Activated naive CD4-positive, alpha-beta T cell treated with anti-CD3 and anti-CD28 coated beads, Interleukin-2, amount 10 ng/mL, durations not matched to agents 7 days and 5 days (primary cell): Measurements from ENCODE around the gene SHISA5.
"Not testable (repeated sequence)": the region's sequence is repeated elsewhere in the genome, so short reads cannot be mapped to it uniquely, and the experiment has no call there.

Experiments
- CTCF ChIA-PET: fragments of 350-600 bp; sonication (Branson Sonifier 250); formaldehyde crosslinking; loops from one replicate; lab custom pipeline; 2021; ENCODE audit warnings: antibody characterized with exemption; lab: Charles Lee
- DNase-seq: peaks from one replicate; pipeline ENCODE4 v3.0.0-alpha.2; 2020
- H3K27ac Mint-ChIP-seq: one replicate; pipeline ENCODE4 v1.8.0; 2021; ENCODE audit warnings: mild to moderate bottlenecking, moderate library complexity, mixed read lengths
- H3K27me3 Mint-ChIP-seq: one replicate; pipeline ENCODE4 v1.8.0; 2021; ENCODE audit warnings: mild to moderate bottlenecking, mixed read lengths
- H3K36me3 Mint-ChIP-seq: one replicate; pipeline ENCODE4 v1.8.0; 2021; ENCODE audit warnings: mixed read lengths
- H3K4me1 Mint-ChIP-seq: one replicate; pipeline ENCODE4 v1.8.0; 2021; ENCODE audit warnings: mixed read lengths
- H3K4me3 Mint-ChIP-seq: one replicate; pipeline ENCODE4 v1.8.0; 2021; ENCODE audit warnings: mild to moderate bottlenecking, moderate library complexity, mixed read lengths
- H3K9me3 Mint-ChIP-seq: one replicate; pipeline ENCODE4 v1.8.0; 2021; ENCODE audit warnings: mixed read lengths

SHISA5 gene

GRCh38 chr3:48504051-48504946, at the start of gene SHISA5:
TSS of gene SHISA5 (minus strand) at chr3:48504174. CDS start at chr3:48504094, 80 bp downstream.
- Mint-ChIP-seq H3K36me3 (peaks cover 18% of the 10 kb centered on the region), H3K4me1 (peaks cover 72% of the 10 kb centered on the region), H3K4me3 (peak within 1 kb of the TSS; percentile 79), H3K27ac (peak within 1 kb of the TSS; percentile 60), H3K27me3 (peaks cover 13% of the 10 kb centered on the region), H3K9me3 (no peaks in the 10 kb centered on the region)
- CTCF ChIA-PET: interaction anchor here (0.8 to 9.0 kb wide), 3 partner anchors 31 to 103 kb away, joined by 3 to 74 read pairs (median 5); no protein-coding TSS in a partner anchor
- peak; percentile 78 for DNase-seq

- no peak overlapping the region for H3K27ac Mint-ChIP-seq
- peaks cover 32% of the 10 kb centered on the region for H3K36me3 Mint-ChIP-seq
- H3K27me3 Mint-ChIP-seq: no peaks in the 10 kb centered on the region
- no peak for DNase-seq
- peaks cover 55% of the 10 kb centered on the region for H3K4me1 Mint-ChIP-seq
- H3K9me3 Mint-ChIP-seq: no peaks in the 10 kb centered on the region
- no peak overlapping the region for H3K4me3 Mint-ChIP-seq
- CTCF ChIA-PET: interaction anchor here (0.6 to 7.5 kb wide), 6 partner anchors 11 to 153 kb away, joined by 3 to 91 read pairs (median 4); partner anchors contain the start of genes ATRIP, CCDC51 and TMA7
Observed at GRCh38 chr3:48553361-48553760, 49.4 kb upstream of the SHISA5 start.

GRCh38 chr3:48552111-48552951, 48.4 kb upstream of the SHISA5 start:
- H3K36me3 Mint-ChIP-seq: peaks cover 38% of the 10 kb centered on the region
- no peaks in the 10 kb centered on the region for H3K27me3 Mint-ChIP-seq
- H3K9me3 Mint-ChIP-seq: no peaks in the 10 kb centered on the region
- CTCF ChIA-PET: interaction anchor here (1.2 to 7.5 kb wide), 4 partner anchors 10 to 152 kb away, joined by 3 to 91 read pairs (median 3); partner anchors contain the start of genes CCDC51 and TMA7
- no peak for DNase-seq
- peaks cover 50% of the 10 kb centered on the region for H3K4me1 Mint-ChIP-seq
- no peak overlapping the region for H3K4me3 Mint-ChIP-seq
- no peak overlapping the region for H3K27ac Mint-ChIP-seq

GRCh38 chr3:48551651-48552050, 47.7 kb upstream of the SHISA5 start:
- CTCF ChIA-PET: interaction anchor here (1.2 to 7.5 kb wide), 3 partner anchors 10 to 151 kb away, joined by 3 to 91 read pairs (median 3); partner anchors contain the start of genes CCDC51 and TMA7
- not testable (repeated sequence) for H3K27me3 Mint-ChIP-seq
- H3K36me3 Mint-ChIP-seq: peaks cover 44% of the 10 kb centered on the region

GRCh38 chr3:48548729-48549705, 45.0 kb upstream of the SHISA5 start:
- peak; percentile 91 for DNase-seq
- Mint-ChIP-seq H3K27ac (no peak overlapping the region), H3K36me3 (peaks cover 48% of the 10 kb centered on the region), H3K4me3 (no peak overlapping the region), H3K4me1 (peaks cover 29% of the 10 kb centered on the region), H3K9me3 (no peaks in the 10 kb centered on the region), H3K27me3 (no peaks in the 10 kb centered on the region)
- CTCF ChIA-PET: interaction anchor here (0.6 to 7.5 kb wide), 20 partner anchors 8 to 148 kb away, joined by 3 to 91 read pairs (median 4); partner anchors contain the start of genes ATRIP, CCDC51, PFKFB4 and SLC26A6

More at GRCh38 chr3:48551651-48552050, 47.7 kb upstream of the SHISA5 start:
- not testable (repeated sequence) for H3K4me3 Mint-ChIP-seq, H3K27ac Mint-ChIP-seq, DNase-seq, H3K9me3 Mint-ChIP-seq
- peaks cover 47% of the 10 kb centered on the region for H3K4me1 Mint-ChIP-seq

GRCh38 chr3:48548126-48548525, 44.2 kb upstream of the SHISA5 start:
- CTCF ChIA-PET: interaction anchor here (0.8 to 7.5 kb wide), 8 partner anchors 11 to 147 kb away, joined by 3 to 91 read pairs (median 5); partner anchors contain the start of genes CCDC51, PFKFB4 and TMA7
- no peaks in the 10 kb centered on the region for H3K9me3 Mint-ChIP-seq

GRCh38 chr3:48546203-48546829, 42.3 kb upstream of the SHISA5 start:
- Mint-ChIP-seq H3K36me3 (peaks cover 54% of the 10 kb centered on the region), H3K27ac (no peak overlapping the region)
- DNase-seq: no peak

More at GRCh38 chr3:48548126-48548525, 44.2 kb upstream of the SHISA5 start:
- H3K36me3 Mint-ChIP-seq: peaks cover 47% of the 10 kb centered on the region
- no peak overlapping the region for H3K27ac Mint-ChIP-seq
- H3K27me3 Mint-ChIP-seq: peaks cover 5% of the 10 kb centered on the region
- H3K4me1 Mint-ChIP-seq: peaks cover 24% of the 10 kb centered on the region
- DNase-seq: no peak
- no peak overlapping the region for H3K4me3 Mint-ChIP-seq

GRCh38 chr3:48544141-48544540, 40.2 kb upstream of the SHISA5 start:
- no peak overlapping the region for H3K27ac Mint-ChIP-seq
- no peaks in the 10 kb centered on the region for H3K9me3 Mint-ChIP-seq
- CTCF ChIA-PET: interaction anchor here (0.7 to 2.9 kb wide), 5 partner anchors 14 to 350 kb away, joined by 3 to 11 read pairs (median 8); no protein-coding TSS in a partner anchor
- no peak overlapping the region for H3K4me3 Mint-ChIP-seq
- no peak for DNase-seq
- H3K27me3 Mint-ChIP-seq: peaks cover 5% of the 10 kb centered on the region
- H3K36me3 Mint-ChIP-seq: peaks cover 51% of the 10 kb centered on the region
- peaks cover 13% of the 10 kb centered on the region for H3K4me1 Mint-ChIP-seq

More at GRCh38 chr3:48546203-48546829, 42.3 kb upstream of the SHISA5 start:
- peaks cover 5% of the 10 kb centered on the region for H3K27me3 Mint-ChIP-seq
- peaks cover 20% of the 10 kb centered on the region for H3K4me1 Mint-ChIP-seq
- no peaks in the 10 kb centered on the region for H3K9me3 Mint-ChIP-seq
- CTCF ChIA-PET: interaction anchor here (1.0 to 2.9 kb wide), 3 partner anchors 9 to 146 kb away, joined by 3 to 11 read pairs (median 6); no protein-coding TSS in a partner anchor
- no peak overlapping the region for H3K4me3 Mint-ChIP-seq

GRCh38 chr3:48543271-48543866, 39.4 kb upstream of the SHISA5 start:
- no peaks in the 10 kb centered on the region for H3K9me3 Mint-ChIP-seq
- H3K4me3 Mint-ChIP-seq: no peak overlapping the region
- CTCF ChIA-PET: interaction anchor here (1.8 kb wide), 1 partner anchor 107 kb away, joined by 8 read pairs; no protein-coding TSS in a partner anchor
- H3K4me1 Mint-ChIP-seq: peaks cover 7% of the 10 kb centered on the region
- no peak overlapping the region for H3K27ac Mint-ChIP-seq
- peaks cover 51% of the 10 kb centered on the region for H3K36me3 Mint-ChIP-seq
- no peak for DNase-seq
- peaks cover 5% of the 10 kb centered on the region for H3K27me3 Mint-ChIP-seq

GRCh38 chr3:48538451-48538850, 34.5 kb upstream of the SHISA5 start:
- Mint-ChIP-seq H3K4me1 (peaks cover 8% of the 10 kb centered on the region), H3K4me3 (no peak overlapping the region), H3K36me3 (peaks cover 57% of the 10 kb centered on the region), H3K27ac (no peak overlapping the region), H3K27me3 (peaks cover 2% of the 10 kb centered on the region), H3K9me3 (no peaks in the 10 kb centered on the region)
- CTCF ChIA-PET: no interaction called here
- DNase-seq: no peak

- no peak overlapping the region for H3K4me3 Mint-ChIP-seq
- no peak overlapping the region for H3K27ac Mint-ChIP-seq
- peaks cover 12% of the 10 kb centered on the region for H3K4me1 Mint-ChIP-seq
- CTCF ChIA-PET: interaction anchor here (1.7 kb wide), 1 partner anchor 13 kb away, joined by 5 read pairs; no protein-coding TSS in a partner anchor
- no peaks in the 10 kb centered on the region for H3K27me3 Mint-ChIP-seq
- H3K9me3 Mint-ChIP-seq: no peaks in the 10 kb centered on the region
- peaks cover 57% of the 10 kb centered on the region for H3K36me3 Mint-ChIP-seq
- DNase-seq: no peak
Observed at GRCh38 chr3:48536785-48537184, 32.8 kb upstream of the SHISA5 start.

GRCh38 chr3:48536116-48536515, 32.1 kb upstream of the SHISA5 start:
- CTCF ChIA-PET: interaction anchor here (1.7 kb wide), 1 partner anchor 13 kb away, joined by 5 read pairs; no protein-coding TSS in a partner anchor
- Mint-ChIP-seq H3K27ac (no peak overlapping the region), H3K4me1 (peaks cover 12% of the 10 kb centered on the region), H3K9me3 (no peaks in the 10 kb centered on the region), H3K4me3 (no peak overlapping the region), H3K36me3 (peaks cover 58% of the 10 kb centered on the region), H3K27me3 (no peaks in the 10 kb centered on the region)
- no peak for DNase-seq
